Endodermal cell (in vitro differentiated cells): Measurements from ENCODE around the gene ANKRD37. TPM values are rescaled to one million over a fixed set of nuclear protein-coding genes. Genes with fewer than 3 reads are reported as not detected.

Source experiments
- DNase-seq: peaks from one replicate; pipeline ENCODE4 v3.0.0-alpha.2; 2017
- H3K27ac ChIP-seq: 2 replicates; pipeline ENCODE4 v1.5.1; 2013; ENCODE audit warnings: mild to moderate bottlenecking, low read depth, low read length, moderate library complexity
- H3K27me3 ChIP-seq: 2 replicates; pipeline ENCODE4 v1.6.1; 2013; ENCODE audit warnings: mild to moderate bottlenecking, low read length, moderate library complexity; ENCODE audit not compliant: insufficient read depth, control insufficient read depth, poor library complexity, severe bottlenecking
- H3K36me3 ChIP-seq: 2 replicates; pipeline ENCODE4 v1.7.0; 2013; ENCODE audit warnings: mild to moderate bottlenecking, low read length, moderate library complexity; ENCODE audit not compliant: control insufficient read depth, insufficient read depth
- H3K4me1 ChIP-seq: one replicate; pipeline ENCODE4 v1.7.0; 2013; ENCODE audit warnings: low read length; ENCODE audit not compliant: control insufficient read depth, insufficient read depth
- H3K4me3 ChIP-seq: 2 replicates; pipeline ENCODE4 v1.5.1; 2013; ENCODE audit warnings: mild to moderate bottlenecking, low read length, moderate library complexity
- H3K9ac ChIP-seq: 2 replicates; pipeline ENCODE4 v1.6.1; 2013; ENCODE audit warnings: mild to moderate bottlenecking, low read length, moderate library complexity; ENCODE audit not compliant: poor library complexity, severe bottlenecking; ENCODE audit errors: extremely low read depth
- H3K9me3 ChIP-seq: 2 replicates; pipeline ENCODE4 v1.6.1; 2013; ENCODE audit warnings: mild to moderate bottlenecking, low read length, moderate library complexity; ENCODE audit not compliant: control insufficient read depth
- H3K27ac Mint-ChIP-seq: 2 replicates; pipeline ENCODE4 v1.8.0; 2020; ENCODE audit warnings: mixed read lengths
- H3K27me3 Mint-ChIP-seq: 2 replicates; pipeline ENCODE4 v1.8.0; 2021; ENCODE audit warnings: mild to moderate bottlenecking, mixed read lengths; ENCODE audit not compliant: insufficient read depth
- H3K36me3 Mint-ChIP-seq: 2 replicates; pipeline ENCODE4 v1.8.0; 2020; ENCODE audit warnings: low read depth, mixed read lengths
- H3K4me1 Mint-ChIP-seq: 2 replicates; pipeline ENCODE4 v1.8.0; 2020; ENCODE audit warnings: mixed read lengths
- H3K4me3 Mint-ChIP-seq: 2 replicates; pipeline ENCODE4 v1.8.0; 2020; ENCODE audit warnings: mild to moderate bottlenecking, moderate library complexity, mixed read lengths
- H3K9me3 Mint-ChIP-seq: 2 replicates; pipeline ENCODE4 v1.8.0; 2020; ENCODE audit warnings: mild to moderate bottlenecking, mixed read lengths
- WGBS, 2 experiments: methylation state at CpG; one replicate each; pipeline versions ENCODE4 v1.1.5 to v1.1.7; 2013; ENCODE audit warnings: missing lambda C conversion rate in 2 of 2, mixed read lengths in 1 of 2; ENCODE audit not compliant: insufficient coverage in 1 of 2, insufficient read length in 1 of 2; 5-methylcytosine and 5-hydroxymethylcytosine counted together
- long read RNA-seq, 4 experiments: library from polyadenylated mRNA in 2 of 4; library from RNA in 1 of 4; library from capped mRNA in 1 of 4; stranded (forward) in 3 of 4; unstranded in 1 of 4; transcript quantifications; one replicate each; pipeline ENCODE4 v2.0.0, GENCODE V29; 2020 to 2021; ENCODE audit warnings: inconsistent platforms in 1 of 4
- polyA plus RNA-seq, 2 experiments: library from polyadenylated mRNA; stranded (reverse); fragments of 50-300 nt; gene quantifications; one replicate each; pipeline ENCODE4 v1.2.3, GENCODE V29; 2013
- total RNA-seq, 2 donors: library from RNA; stranded (reverse); fragmentation: NEBNext Ultra II Directional in 1 of 2; extraction: Animal tissue kit (Norgen Biotek cat#: 25700) in 1 of 2; gene quantifications; 2 replicates in 1 of 2; 3 replicates in 1 of 2; pipeline ENCODE4 v1.2.1, GENCODE V29; 2021
- TF ChIP-seq, protein P1 (sequence below): fragments of 200-600 bp; sonication (generic); conservative IDR thresholded peaks from 2 replicates; pipeline ENCODE4 v1.5.0; 2021; ENCODE audit warnings: antibody characterized with exemption, mild to moderate bottlenecking

The ANKRD37 gene, protein sequence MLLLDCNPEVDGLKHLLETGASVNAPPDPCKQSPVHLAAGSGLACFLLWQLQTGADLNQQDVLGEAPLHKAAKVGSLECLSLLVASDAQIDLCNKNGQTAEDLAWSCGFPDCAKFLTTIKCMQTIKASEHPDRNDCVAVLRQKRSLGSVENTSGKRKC
- total RNA-seq = 1 to 10 TPM in 1 of 2 donors, under 1 TPM in 1; 0.95 to 1.3 TPM
- polyA plus RNA-seq (2013, experiment 1 of 2) = 5.7 TPM
- 5.3 TPM for polyA plus RNA-seq (2013, experiment 2 of 2)
- long read RNA-seq, experiment 1 = 0 reads
- long read RNA-seq, experiment 2 = 0 reads
- long read RNA-seq, experiment 3, partial matches to known transcripts = 0 of 3 reads
- long read RNA-seq, experiment 3, other reads (novel, unspliced or antisense) = 1 of 3 reads
- long read RNA-seq, experiment 4, partial matches to known transcripts = 0 of 2 reads
- long read RNA-seq, experiment 4, other reads (novel, unspliced or antisense) = 0 of 2 reads

DNA sequence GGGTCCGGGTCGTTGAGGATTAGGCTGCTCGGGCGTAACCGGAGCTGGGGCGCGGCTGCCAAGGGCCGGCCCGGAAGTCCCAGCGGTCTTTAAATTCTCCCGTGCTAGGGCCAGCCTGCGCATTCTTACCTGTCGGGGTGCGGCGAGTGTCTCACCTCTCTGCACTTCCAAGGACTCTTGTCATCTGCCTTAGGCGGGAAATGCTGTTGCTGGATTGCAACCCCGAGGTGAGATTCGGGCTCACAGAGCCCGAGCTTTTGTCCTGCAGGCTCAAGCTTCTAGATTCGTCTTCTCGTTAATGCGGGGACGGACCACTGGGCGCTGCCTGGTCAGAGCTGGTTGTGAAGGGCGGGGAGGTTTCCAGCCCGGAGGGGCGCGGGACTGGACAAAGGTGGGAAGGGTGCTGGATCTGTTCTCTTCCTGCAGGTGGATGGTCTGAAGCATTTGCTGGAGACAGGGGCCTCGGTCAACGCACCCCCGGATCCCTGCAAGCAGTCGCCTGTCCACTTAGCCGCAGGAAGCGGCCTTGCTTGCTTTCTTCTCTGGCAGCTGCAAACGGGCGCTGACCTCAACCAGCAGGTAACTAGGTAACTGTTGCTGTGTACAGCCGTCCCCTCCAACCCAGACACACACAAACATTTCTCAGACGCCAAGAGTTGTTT, at the start of gene ANKRD37:
Gene ANKRD37, plus strand, starts transcription at position 118 of the 662 bp plus-strand sequence. Its CDS starts 83 bp downstream, at position 201.
- Histone ChIP-seq H3K9ac (peak within 1 kb of the TSS; percentile 80), H3K27ac (peak within 1 kb of the TSS; percentile 75), H3K9me3 (no peaks in the 10 kb centered on the region), H3K4me3 (peak within 1 kb of the TSS; percentile 87), H3K27me3 (peaks cover 11% of the 10 kb centered on the region), H3K4me1 (no peaks in the 10 kb centered on the region), H3K36me3 (peaks cover 29% of the 10 kb centered on the region)
- no peak for DNase-seq
- peak within 1 kb of the TSS; percentile 74 for H3K4me3 Mint-ChIP-seq
- peaks cover 11% of the 10 kb centered on the region for H3K27me3 Mint-ChIP-seq
- H3K4me1 Mint-ChIP-seq = peaks cover 5% of the 10 kb centered on the region
- H3K36me3 Mint-ChIP-seq = peaks cover 14% of the 10 kb centered on the region
- 4 to 7% methylated on average over 20 to 38 of the region's 38 CpGs for WGBS, 2 experiments
- TF ChIP-seq, protein P1, sequence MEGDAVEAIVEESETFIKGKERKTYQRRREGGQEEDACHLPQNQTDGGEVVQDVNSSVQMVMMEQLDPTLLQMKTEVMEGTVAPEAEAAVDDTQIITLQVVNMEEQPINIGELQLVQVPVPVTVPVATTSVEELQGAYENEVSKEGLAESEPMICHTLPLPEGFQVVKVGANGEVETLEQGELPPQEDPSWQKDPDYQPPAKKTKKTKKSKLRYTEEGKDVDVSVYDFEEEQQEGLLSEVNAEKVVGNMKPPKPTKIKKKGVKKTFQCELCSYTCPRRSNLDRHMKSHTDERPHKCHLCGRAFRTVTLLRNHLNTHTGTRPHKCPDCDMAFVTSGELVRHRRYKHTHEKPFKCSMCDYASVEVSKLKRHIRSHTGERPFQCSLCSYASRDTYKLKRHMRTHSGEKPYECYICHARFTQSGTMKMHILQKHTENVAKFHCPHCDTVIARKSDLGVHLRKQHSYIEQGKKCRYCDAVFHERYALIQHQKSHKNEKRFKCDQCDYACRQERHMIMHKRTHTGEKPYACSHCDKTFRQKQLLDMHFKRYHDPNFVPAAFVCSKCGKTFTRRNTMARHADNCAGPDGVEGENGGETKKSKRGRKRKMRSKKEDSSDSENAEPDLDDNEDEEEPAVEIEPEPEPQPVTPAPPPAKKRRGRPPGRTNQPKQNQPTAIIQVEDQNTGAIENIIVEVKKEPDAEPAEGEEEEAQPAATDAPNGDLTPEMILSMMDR = peak; percentile 50
- peak within 1 kb of the TSS; percentile 95 for H3K27ac Mint-ChIP-seq
- H3K9me3 Mint-ChIP-seq = no peaks in the 10 kb centered on the region

DNA sequence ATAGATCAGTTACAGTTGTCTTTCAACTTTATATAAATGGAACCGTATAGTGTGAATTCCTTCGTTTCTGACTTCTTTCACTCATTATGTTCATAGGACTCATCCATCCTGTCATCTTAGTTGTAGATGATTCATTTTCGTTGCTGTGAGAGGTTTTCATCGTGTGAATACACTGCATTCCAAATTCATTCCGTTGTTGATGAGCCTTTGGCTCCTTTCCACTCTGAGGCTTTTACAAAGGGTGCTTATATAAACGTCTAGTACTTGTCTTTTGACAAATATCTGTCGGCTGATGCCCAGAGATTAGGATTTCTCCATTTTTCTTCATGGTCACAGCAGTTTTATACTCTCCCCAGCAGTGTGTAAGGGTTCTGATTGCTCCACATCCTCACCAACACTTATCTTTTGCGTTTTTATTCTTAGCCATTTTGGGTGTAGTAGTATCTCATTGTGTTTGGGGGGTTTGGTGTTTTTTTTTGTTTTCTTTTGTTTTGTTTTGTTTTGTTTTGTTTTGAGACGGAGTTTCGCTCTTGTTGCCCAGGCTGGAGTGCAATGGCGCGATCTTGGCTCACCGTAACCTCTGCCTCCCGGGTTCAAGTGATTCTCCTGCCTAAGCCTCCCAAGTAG, 49.6 kb upstream of the ANKRD37 start:
- no peaks in the 10 kb centered on the region for H3K27me3 ChIP-seq
- no peak overlapping the region for H3K27ac Mint-ChIP-seq
- no peak for DNase-seq
- WGBS, 2 experiments = 91 to 97% methylated on average over 7 to 14 of the region's 14 CpGs
- no peak overlapping the region for H3K9ac ChIP-seq
- H3K9me3 Mint-ChIP-seq = no peaks in the 10 kb centered on the region
- H3K27ac ChIP-seq = no peak overlapping the region
- H3K4me1 Mint-ChIP-seq = no peaks in the 10 kb centered on the region
- H3K4me3 Mint-ChIP-seq = no peak overlapping the region
- TF ChIP-seq, protein P1 = no peak
- H3K9me3 ChIP-seq = no peaks in the 10 kb centered on the region
- no peaks in the 10 kb centered on the region for H3K4me1 ChIP-seq
- H3K4me3 ChIP-seq = no peak overlapping the region
- peaks cover 64% of the 10 kb centered on the region for H3K36me3 Mint-ChIP-seq
- peaks cover 78% of the 10 kb centered on the region for H3K36me3 ChIP-seq
- no peaks in the 10 kb centered on the region for H3K27me3 Mint-ChIP-seq

DNA sequence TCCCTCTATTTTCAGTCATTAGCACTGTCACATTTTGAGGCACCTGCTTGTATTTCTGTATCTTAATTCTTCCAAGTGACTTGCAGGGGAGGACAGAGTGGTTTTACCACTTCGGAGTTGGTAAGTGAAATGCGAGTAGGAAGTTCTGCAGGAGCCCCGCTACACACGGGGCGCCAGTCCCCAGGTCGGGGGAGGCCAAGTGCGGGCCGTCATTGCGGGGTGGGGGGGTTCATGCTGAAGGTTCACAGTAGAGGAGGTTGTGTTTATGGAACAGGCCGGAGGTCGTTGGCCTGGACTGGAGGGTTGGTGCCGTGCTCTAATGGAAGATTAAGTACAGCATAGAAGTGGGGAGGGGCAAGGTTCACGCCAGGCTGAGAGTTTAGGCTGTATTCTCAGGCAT, 45.0 kb upstream of the ANKRD37 start:
- WGBS, 2 experiments = 79 to 86% methylated on average over 8 to 13 of the region's 13 CpGs
- H3K27me3 Mint-ChIP-seq = no peaks in the 10 kb centered on the region
- no peaks in the 10 kb centered on the region for H3K4me1 Mint-ChIP-seq
- TF ChIP-seq, protein P1 = no peak
- no peaks in the 10 kb centered on the region for H3K9me3 Mint-ChIP-seq
- H3K4me1 ChIP-seq = no peaks in the 10 kb centered on the region
- DNase-seq = no peak
- no peak overlapping the region for H3K27ac ChIP-seq
- peaks cover 77% of the 10 kb centered on the region for H3K36me3 ChIP-seq
- no peak overlapping the region for H3K4me3 ChIP-seq
- H3K36me3 Mint-ChIP-seq = peaks cover 62% of the 10 kb centered on the region
- no peak overlapping the region for H3K9ac ChIP-seq
- peak overlapping the region; percentile 29 for H3K27ac Mint-ChIP-seq
- no peak overlapping the region for H3K4me3 Mint-ChIP-seq
- H3K9me3 ChIP-seq = no peaks in the 10 kb centered on the region
- H3K27me3 ChIP-seq = no peaks in the 10 kb centered on the region
